K562 (cell line): Measurements from ENCODE around the gene MYOM3. TPM values are rescaled to one million over a fixed set of nuclear protein-coding genes. Genes with fewer than 3 reads are reported as not detected.

Source experiments
- ATAC-seq: fragments of 200-7000 bp; cut with Tn5 transposase; 3 replicates; pipeline ENCODE4 v1.9.1; 2020; ENCODE audit warnings: moderate library complexity
- BruUV-seq: library from RNA; stranded (reverse); fragments of 400-500 nt; replicated peaks from 2 replicates; lab custom pipeline; 2021; lab: Mats Ljungman, UMichigan
- CTCF ChIA-PET: fragments of 300-600 bp; formaldehyde crosslinking; extraction: SDS; loops from one replicate; lab custom pipeline; 2021; ENCODE audit warnings: low intra/inter-chr PET ratio; lab: Yijun Ruan, JAX
- POLR2A ChIA-PET: fragments of 300-600, 350-650 bp; sonication (Branson Sonifier 250); formaldehyde crosslinking; extraction: SDS; loops from one replicate; lab custom pipeline; 2021; ENCODE audit warnings: antibody characterized with exemption, inconsistent platforms; lab: Yijun Ruan, JAX
- DNase-seq, 4 experiments: peaks; one replicate each; pipeline versions ENCODE4 v3.0.0 to v3.0.0-alpha.2; 2011 to 2018; ENCODE audit warnings: low spot score in 3 of 4, mixed read lengths in 3 of 4; ENCODE audit errors: extremely low read depth in 1 of 4
- FAIRE-seq: peaks from 2 replicates; lab custom pipeline; 2011; peaks lifted over from hg19 to GRCh38; lab: Jason Lieb, UNC
- H2AFZ ChIP-seq: 2 replicates; pipeline ENCODE4 v1.6.0; 2011; ENCODE audit warnings: low read depth, low read length, control low read depth, inconsistent platforms
- H3K27ac ChIP-seq: fragments of 200-600 bp; 3 replicates; pipeline ENCODE4 v1.8.0; 2011; ENCODE audit warnings: low read depth, mild to moderate bottlenecking, control low read depth, inconsistent platforms, low read length, moderate library complexity, mixed read lengths; ENCODE audit errors: extremely low read depth
- H3K27me3 ChIP-seq, 2 experiments: fragments of 300-600 bp in 1 of 2; 2 replicates in 1 of 2; 3 replicates in 1 of 2; pipeline versions ENCODE4 v1.6.0 to v1.8.0; 2011; ENCODE audit warnings: inconsistent platforms in 2 of 2, low read length in 2 of 2, mild to moderate bottlenecking in 1 of 2, mixed read lengths in 1 of 2, moderate library complexity in 1 of 2; ENCODE audit not compliant: control insufficient read depth in 2 of 2, insufficient read depth in 2 of 2
- H3K36me3 ChIP-seq: fragments of 300-600 bp; 3 replicates; pipeline ENCODE4 v1.8.0; 2011; ENCODE audit warnings: mild to moderate bottlenecking, low read length, inconsistent platforms; ENCODE audit not compliant: control insufficient read depth, insufficient read depth
- H3K4me1 ChIP-seq, 2 experiments: fragments of 200-600 bp in 1 of 2; replicated peaks in 1 of 2; 2 replicates in 1 of 2; 3 replicates in 1 of 2; pipeline versions ENCODE4 v1.5.1 to v1.8.0; 2011; ENCODE audit warnings: inconsistent platforms in 2 of 2, low read length in 2 of 2, mild to moderate bottlenecking in 1 of 2, mixed read lengths in 1 of 2, moderate library complexity in 1 of 2; ENCODE audit not compliant: control insufficient read depth in 2 of 2, insufficient read depth in 2 of 2
- H3K4me2 ChIP-seq: 2 replicates; pipeline ENCODE4 v1.6.1; 2011; ENCODE audit warnings: low read length, control low read depth, inconsistent platforms, mixed read lengths; ENCODE audit not compliant: insufficient read depth
- H3K4me3 ChIP-seq: fragments of 200-600 bp; sonication (generic), shearing (Covaris generic); 2 replicates; pipeline ENCODE4 v1.5.1; 2016; ENCODE audit warnings: control low read depth, inconsistent platforms
- H3K79me2 ChIP-seq: fragments of 200-600 bp; 3 replicates; pipeline ENCODE4 v1.8.0; 2011; ENCODE audit warnings: low read length, inconsistent platforms; ENCODE audit not compliant: control insufficient read depth, insufficient read depth
- H3K9ac ChIP-seq, 2 experiments: 2 replicates each; pipeline versions ENCODE4 v1.6.0 to v1.6.1; 2011; ENCODE audit warnings: low read depth in 2 of 2, low read length in 2 of 2, control low read depth in 1 of 2, inconsistent platforms in 1 of 2, mild to moderate bottlenecking in 1 of 2, mixed read lengths in 1 of 2; ENCODE audit not compliant: insufficient read depth in 1 of 2
- H3K9me1 ChIP-seq: one replicate; pipeline ENCODE4 v1.6.0; 2011; ENCODE audit warnings: inconsistent platforms, mild to moderate bottlenecking, low read length, moderate library complexity; ENCODE audit not compliant: control insufficient read depth, insufficient read depth
- H3K9me3 ChIP-seq: replicated peaks from 2 replicates; pipeline ENCODE4 v1.5.1; 2011; ENCODE audit warnings: low read depth, low read length, inconsistent platforms; ENCODE audit not compliant: control insufficient read depth, insufficient read depth
- H4K20me1 ChIP-seq: replicated peaks from 2 replicates; pipeline ENCODE4 v1.6.1; 2011; ENCODE audit warnings: low read length, inconsistent platforms, mixed read lengths; ENCODE audit not compliant: control insufficient read depth, insufficient read depth
- ATF7 ChIP-seq: fragments of 450-650 bp; IDR thresholded peaks from 2 replicates; pipeline ENCODE4 v1.7.1; 2014; ENCODE audit warnings: mild to moderate bottlenecking, moderate library complexity
- CBX2 ChIP-seq: fragments of 200-600 bp; sonication (generic); IDR thresholded peaks from one replicate; pipeline ENCODE4 v1.6.1; 2012; ENCODE audit warnings: mild to moderate bottlenecking, low read length, inconsistent platforms; ENCODE audit not compliant: insufficient read depth, poor library complexity, severe bottlenecking
- CREB5 ChIP-seq: fragments of 250-450 bp; sonication (Bioruptor Pico); IDR thresholded peaks from 2 replicates; pipeline ENCODE4 v1.5.0; 2020; ENCODE audit warnings: mild to moderate bottlenecking
- KLF16 ChIP-seq: IDR thresholded peaks from 2 replicates; pipeline ENCODE4 v1.6.1; 2016; ENCODE audit warnings: antibody characterized with exemption
- MAFG ChIP-seq: fragments of 450-650 bp; conservative IDR thresholded peaks from 2 replicates; pipeline ENCODE4 v1.6.1; 2016; ENCODE audit warnings: missing genetic modification characterization, missing compliant biosample characterization
- SREBF1 ChIP-seq: fragments of 150-350 bp; IDR thresholded peaks from 2 replicates; pipeline ENCODE4 v1.6.1; 2014; ENCODE audit warnings: antibody characterized with exemption, low read depth, low read length, borderline replicate concordance
- ZHX1 ChIP-seq: fragments of 150-350 bp; conservative IDR thresholded peaks from 2 replicates; pipeline ENCODE4 v1.6.1; 2014; ENCODE audit warnings: low read length
- ZNF57 ChIP-seq: fragments of 450-650 bp; formaldehyde crosslinking; IDR thresholded peaks from 2 replicates; pipeline ENCODE4 v1.4.0; 2020; ENCODE audit warnings: mild to moderate bottlenecking, moderate library complexity
- ZNF77 ChIP-seq: fragments of 250-450 bp; sonication (Bioruptor Pico); IDR thresholded peaks from 2 replicates; pipeline ENCODE4 v1.5.0; 2020
- ZNF785 ChIP-seq: fragments of 250-450 bp; sonication (Bioruptor Pico); IDR thresholded peaks from 2 replicates; pipeline ENCODE4 v1.4.0; 2020; ENCODE audit warnings: mild to moderate bottlenecking
- WGBS: fragments of 100-300 bp; shearing (Covaris generic); methylation state at CpG from one replicate; pipeline ENCODE4 v1.1.6; 2016; ENCODE audit warnings: low coverage, mixed read lengths; ENCODE audit not compliant: insufficient coverage; ENCODE audit errors: missing lambda C conversion rate; 5-methylcytosine and 5-hydroxymethylcytosine counted together
- in situ Hi-C: fragments of 300-500 bp; cut with MboI; formaldehyde crosslinking; loops from 4 replicates; pipeline ENCODE4 v1.15.0; 2018; ENCODE audit warnings: inconsistent platforms, mixed read lengths
- intact Hi-C: fragments of 100-400 bp; cut with micrococcal nuclease; formaldehyde crosslinking; loops from 2 replicates; pipeline ENCODE4 v1.14.2; 2022
- polyA plus RNA-seq, 8 experiments: library from polyadenylated mRNA; depleted of rRNA in 4 of 8; stranded (reverse) in 5 of 8; unstranded in 3 of 8; fragments of >200 nt; fragmentation: Nextera tagmentation in 2 of 8; fragmentation: Illumina TruSeq in 1 of 8; extraction: Ambion mirVana in 2 of 8; extraction: Trizol in 1 of 8; gene quantifications; 2 replicates each; pipeline versions ENCODE4 v1.2.1 to v1.2.3, GENCODE V29; 2011 to 2014; ENCODE audit warnings: inconsistent platforms in 1 of 8, missing spikeins in 1 of 8
- total RNA-seq, 7 experiments: library from RNA; depleted of rRNA in 6 of 7; stranded (reverse); fragments of >200 nt in 6 of 7; fragmentation: Illumina TruSeq in 2 of 7; extraction: Trizol in 2 of 7; gene quantifications; 2 replicates each; pipeline versions ENCODE4 v1.2.1 to v1.2.3, GENCODE V29; 2011 to 2021; ENCODE audit warnings: low replicate concordance in 1 of 7
- TF ChIP-seq, protein P1 (sequence below): fragments of 250-450 bp; sonication (Bioruptor Pico); IDR thresholded peaks from 2 replicates; pipeline ENCODE4 v1.8.0; 2022; ENCODE audit warnings: moderate library complexity, mild to moderate bottlenecking, inconsistent platforms

Gene MYOM3
- total and polyA plus RNA-seq, 9 of the 15 experiments (the other 6 are each of a cell fraction or from before 2014, with no cell fraction given) = 0.01 TPM; not detected in 8

DNA sequence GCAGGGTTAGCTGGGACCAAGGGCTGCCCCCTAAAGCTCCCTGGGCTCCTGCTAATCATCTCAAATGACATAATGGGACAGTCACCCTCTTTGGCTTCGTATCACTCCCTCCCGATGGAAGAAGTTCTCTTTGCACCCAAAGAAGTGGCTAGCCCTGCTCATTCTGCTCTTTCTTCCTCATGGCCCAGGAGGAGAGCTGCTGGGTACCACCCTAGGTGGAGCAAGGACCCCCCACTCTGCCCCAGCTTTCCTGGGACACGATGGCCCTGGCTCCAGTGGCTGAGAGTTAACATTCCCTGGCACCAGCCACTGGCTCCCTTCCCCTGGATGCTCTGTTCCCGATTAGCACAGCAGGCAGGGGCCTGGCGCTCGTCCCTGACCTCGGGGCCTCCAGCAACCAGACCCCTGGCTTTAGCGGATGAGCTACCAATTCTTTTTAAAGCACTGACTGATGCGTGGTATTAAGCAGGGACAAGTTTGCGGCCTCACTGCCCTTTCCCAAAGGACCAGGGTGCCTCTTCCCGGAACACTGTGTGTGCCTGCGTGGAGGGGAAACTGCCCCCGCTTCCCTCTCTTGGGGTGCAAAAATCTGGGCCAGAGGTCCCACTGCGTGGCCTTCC, 1.2 kb downstream of the MYOM3 start:
- Histone ChIP-seq H2AFZ (no peak overlapping the region), H3K27me3 (peaks cover 54 to 88% of the 10 kb centered on the region in 2 experiments), H3K4me2 (no peak overlapping the region), H3K36me3 (no peaks in the 10 kb centered on the region), H3K27ac (no peak overlapping the region), H3K9ac (0 out of 4 replicates have a peak overlapping the region, but pooled peaks of 1 of the 2 experiments have one; percentile 16), H4K20me1 (peaks cover 10% of the 10 kb centered on the region), H3K79me2 (no peaks in the 10 kb centered on the region), H3K4me1 (peaks cover 0 to 28% of the 10 kb centered on the region in 2 experiments; a peak in 3 of 5 replicates), H3K9me1 (no peaks in the 10 kb centered on the region), H3K4me3 (no peak overlapping the region), H3K9me3 (no peaks in the 10 kb centered on the region)
- FAIRE-seq = no peak
- no TSS peak for BruUV-seq
- no peak for TF ChIP-seq MAFG (tag)
- TF ChIP-seq SREBF1 = no peak
- TF ChIP-seq ATF7 = no peak
- TF ChIP-seq ZNF57 (CRISPR knock-in tag) = no peak
- no peak for TF ChIP-seq CBX2
- no peak for TF ChIP-seq ZNF77 (CRISPR knock-in tag)
- TF ChIP-seq KLF16 = no peak
- TF ChIP-seq CREB5 (CRISPR knock-in tag) = no peak
- no peak for TF ChIP-seq ZNF785 (CRISPR knock-in tag)
- TF ChIP-seq, protein P1, sequence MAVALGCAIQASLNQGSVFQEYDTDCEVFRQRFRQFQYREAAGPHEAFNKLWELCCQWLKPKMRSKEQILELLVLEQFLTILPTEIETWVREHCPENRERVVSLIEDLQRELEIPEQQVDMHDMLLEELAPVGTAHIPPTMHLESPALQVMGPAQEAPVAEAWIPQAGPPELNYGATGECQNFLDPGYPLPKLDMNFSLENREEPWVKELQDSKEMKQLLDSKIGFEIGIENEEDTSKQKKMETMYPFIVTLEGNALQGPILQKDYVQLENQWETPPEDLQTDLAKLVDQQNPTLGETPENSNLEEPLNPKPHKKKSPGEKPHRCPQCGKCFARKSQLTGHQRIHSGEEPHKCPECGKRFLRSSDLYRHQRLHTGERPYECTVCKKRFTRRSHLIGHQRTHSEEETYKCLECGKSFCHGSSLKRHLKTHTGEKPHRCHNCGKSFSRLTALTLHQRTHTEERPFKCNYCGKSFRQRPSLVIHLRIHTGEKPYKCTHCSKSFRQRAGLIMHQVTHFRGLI (CRISPR knock-in tag) = no peak
- TF ChIP-seq ZHX1 = no peak
- in situ Hi-C loops = no loop called here
- ChIA-PET POLR2A (interaction anchor here (0.6 to 1.5 kb wide), 5 partner anchors 10 to 430 kb away, joined by 3 to 5 read pairs (median 3); no protein-coding TSS in a partner anchor), CTCF (interaction anchor here (1.5 kb wide), 1 partner anchor 40 kb away, joined by 7 read pairs; no protein-coding TSS in a partner anchor)
- no peak for ATAC-seq
- DNase-seq = no peak
- WGBS = 2% methylated on average over 11 of the region's 14 CpGs
- intact Hi-C loops = loop anchor here (5.0 kb wide), 1 partner anchor 163 kb away; no protein-coding TSS in a partner anchor
